ENCODE measurements around the gene ZRANB3.

- TF ChIP-seq CTCF (conservative IDR thresholded peaks at IDR 0.05; ENCODE audit: low read length) (no peak), EZH2phosphoT487 (IDR thresholded peaks at IDR 0.05; ENCODE audit: borderline replicate concordance) (no peak)
These were observed 312.6 kb downstream of the ZRANB3 start for GRCh38 chr2:135218426-135218825.
